GM23248 (cell line): ENCODE measurements around the gene DICER1.
"Not testable (repeated sequence)": the region's sequence is repeated elsewhere in the genome, so short reads cannot be mapped to it uniquely, and the experiment has no call there.

Experiments used
- EZH2 ChIP-seq: fragments of 200-600 bp; sonication (generic); IDR thresholded peaks from 2 replicates; pipeline ENCODE4 v1.6.1; 2018; ENCODE audit warnings: antibody characterized with exemption, mild to moderate bottlenecking; ENCODE audit not compliant: insufficient read depth, poor library complexity, severe bottlenecking
- EZH2phosphoT487 ChIP-seq: fragments of 200-600 bp; sonication (generic); IDR thresholded peaks from 2 replicates; pipeline ENCODE4 v1.6.1; 2018; ENCODE audit warnings: antibody characterized with exemption, moderate library complexity, mild to moderate bottlenecking, low read depth; ENCODE audit not compliant: insufficient read depth

- not testable (repeated sequence) for TF ChIP-seq EZH2, EZH2phosphoT487
Measured at GRCh38 chr14:95175670-95176069, 18.3 kb upstream of the DICER1 start.
